Prostate gland (tissue), 2 donors: ENCODE data around the gene MAGI2. TPM values are rescaled to one million over a fixed set of nuclear protein-coding genes. Genes with fewer than 3 reads are reported as not detected.

ENCODE experiments used
- DNase-seq: peaks from one replicate; pipeline ENCODE4 v3.0.0-alpha.2; 2019; ENCODE audit warnings: low spot score
- H3K27ac ChIP-seq, 2 donors: fragments of 200-600 bp; sonication (generic); 2 replicates each; pipeline ENCODE4 v1.5.1; 2017 to 2019
- H3K27me3 ChIP-seq: fragments of 200-600 bp; sonication (generic); replicated peaks from 2 replicates; pipeline ENCODE4 v1.5.1; 2019; ENCODE audit not compliant: insufficient read depth
- H3K36me3 ChIP-seq, 2 donors: fragments of 200-600 bp; sonication (generic); 1 replicate in 1 of 2; 2 replicates in 1 of 2; pipeline versions ENCODE4 v1.5.1 to v1.8.1; 2017 to 2019
- H3K4me1 ChIP-seq: fragments of 200-600 bp; sonication (generic); replicated peaks from 2 replicates; pipeline ENCODE4 v1.5.1; 2019
- H3K4me3 ChIP-seq, 2 donors: fragments of 200-600 bp; sonication (generic); 2 replicates each; pipeline ENCODE4 v1.5.1; 2017 to 2019
- H3K9me3 ChIP-seq: fragments of 200-600 bp; sonication (generic); 2 replicates; pipeline ENCODE4 v1.5.1; 2017
- CTCF ChIP-seq, 4 experiments: fragments of 200-600 bp in 2 of 4; fragments of 450-650 bp in 2 of 4; sonication (generic) in 2 of 4; IDR thresholded peaks; 1 replicate in 3 of 4; 2 replicates in 1 of 4; pipeline ENCODE4 v1.5.1; 2016 to 2019; ENCODE audit warnings: antibody characterized with exemption in 4 of 4, mild to moderate bottlenecking in 2 of 4, moderate library complexity in 2 of 4
- POLR2A ChIP-seq: fragments of 450-650 bp; IDR thresholded peaks from one replicate; pipeline ENCODE4 v1.6.1; 2016; ENCODE audit warnings: antibody characterized with exemption, mild to moderate bottlenecking
- POLR2AphosphoS5 ChIP-seq: sonication (generic); formaldehyde crosslinking; IDR thresholded peaks from one replicate; pipeline ENCODE4 v1.6.1; 2017; ENCODE audit warnings: antibody characterized with exemption
- WGBS: methylation state at CpG from one replicate; pipeline ENCODE4 v1.1.5; 2018; 5-methylcytosine and 5-hydroxymethylcytosine counted together
- intact Hi-C: fragments of 100-400 bp; cut with DNase I; formaldehyde crosslinking; loops from one replicate; pipeline ENCODE4 v1.14.2; 2022
- total RNA-seq, 2 donors: library from RNA; depleted of rRNA; stranded (reverse); fragments of >200 nt; gene quantifications; one replicate each; pipeline ENCODE4 v1.1.0, GENCODE V29; 2016

The MAGI2 gene
- total RNA-seq, 2 donors from 2014 or later = 27.1 to 31.3 TPM

DNA sequence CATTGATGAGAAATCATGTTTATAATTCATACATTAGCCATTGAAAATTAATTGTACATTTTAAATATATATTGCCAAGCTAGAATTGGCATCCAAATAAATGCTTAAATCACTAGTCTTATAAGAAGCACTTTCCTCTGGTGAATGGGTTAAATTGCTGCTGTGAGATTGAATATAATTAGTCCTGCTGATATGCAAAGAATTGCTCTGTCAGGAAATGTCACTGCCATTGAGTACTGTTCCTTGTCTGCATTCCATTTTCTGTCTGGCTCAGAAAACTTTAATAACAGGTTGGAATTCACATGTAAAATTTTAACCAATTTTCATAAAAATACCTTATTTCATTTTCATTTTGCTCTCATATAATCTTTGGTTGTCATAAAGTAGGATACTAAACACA, 589.1 kb downstream of the MAGI2 start:
- Histone ChIP-seq H3K4me3 (no peak overlapping the region), H3K36me3 (no peaks in the 10 kb centered on the region), H3K9me3 (no peaks in the 10 kb centered on the region), H3K4me1 (no peaks in the 10 kb centered on the region), H3K27me3 (no peaks in the 10 kb centered on the region), H3K27ac (no peak overlapping the region)
- TF ChIP-seq CTCF (IDR thresholded peaks at IDR 0.05) (no peak), POLR2AphosphoS5 (no peak), POLR2A (no peak)
- DNase-seq = no peak
- intact Hi-C loops = no loop called here

DNA sequence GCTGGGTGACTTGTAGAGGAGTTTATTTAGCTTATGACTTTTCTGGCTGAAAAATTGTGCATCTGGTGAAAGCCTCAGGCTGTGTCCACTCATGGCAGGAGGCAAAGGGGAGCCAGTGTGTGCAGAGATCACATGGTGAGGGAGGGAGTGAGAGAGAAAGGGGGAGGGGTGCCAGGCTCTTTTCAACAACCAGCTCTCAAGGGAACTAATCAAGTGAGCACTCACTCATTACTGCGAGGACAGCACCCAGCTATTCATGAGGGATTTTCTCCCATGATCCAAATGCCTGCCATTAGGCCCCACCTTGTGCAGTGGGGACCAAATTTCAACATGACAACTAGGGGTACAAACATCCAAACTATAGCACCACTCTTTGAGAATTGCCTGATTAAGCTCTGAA, 590.2 kb downstream of the MAGI2 start:
- Histone ChIP-seq H3K4me1 (no peaks in the 10 kb centered on the region), H3K9me3 (no peaks in the 10 kb centered on the region), H3K27me3 (no peaks in the 10 kb centered on the region), H3K4me3 (no peak overlapping the region), H3K27ac (no peak overlapping the region), H3K36me3 (no peaks in the 10 kb centered on the region)
- DNase-seq = no peak
- intact Hi-C loops = no loop called here
- TF ChIP-seq POLR2A (no peak), POLR2AphosphoS5 (no peak), CTCF (IDR thresholded peaks at IDR 0.05) (no peak)
- 69% methylated on average over 1 of the region's 1 CpG for WGBS

DNA sequence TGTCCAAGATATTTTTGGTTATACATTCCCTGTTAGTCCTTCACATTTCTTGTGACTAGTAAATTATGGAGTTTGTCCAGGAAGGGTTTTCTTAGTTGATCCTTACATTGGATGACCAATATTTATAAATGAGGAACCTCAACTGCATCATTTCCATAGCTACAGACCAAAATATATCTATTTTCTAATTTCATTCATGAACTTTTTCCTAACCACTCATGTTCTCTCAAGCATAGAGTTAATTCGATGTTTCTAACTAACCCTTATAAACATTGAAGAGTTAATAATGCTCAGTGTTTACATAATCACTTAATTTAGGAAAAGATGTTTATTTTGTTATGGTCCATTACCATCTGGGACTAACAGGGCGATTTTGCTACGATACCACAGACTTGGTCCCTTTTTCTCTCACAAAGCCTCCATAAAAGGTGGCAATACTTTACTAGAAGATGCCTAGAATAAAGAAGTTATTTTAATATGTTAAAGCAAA, 591.0 kb downstream of the MAGI2 start:
- DNase-seq = no peak
- WGBS = 40% methylated on average over 3 of the region's 3 CpGs
- intact Hi-C loops = no loop called here
- no peaks in the 10 kb centered on the region for H3K36me3 ChIP-seq
- no peaks in the 10 kb centered on the region for H3K4me1 ChIP-seq
- H3K27ac ChIP-seq = no peak overlapping the region
- no peaks in the 10 kb centered on the region for H3K27me3 ChIP-seq
- H3K9me3 ChIP-seq = no peaks in the 10 kb centered on the region
- TF ChIP-seq POLR2A (no peak), POLR2AphosphoS5 (no peak), CTCF (IDR thresholded peaks at IDR 0.05) (no peak)
- no peak overlapping the region for H3K4me3 ChIP-seq

- Histone ChIP-seq H3K4me1 (no peaks in the 10 kb centered on the region), H3K4me3 (no peak overlapping the region), H3K36me3 (no peaks in the 10 kb centered on the region), H3K27ac (no peak overlapping the region), H3K27me3 (no peaks in the 10 kb centered on the region), H3K9me3 (no peaks in the 10 kb centered on the region)
- intact Hi-C loops = no loop called here
- WGBS = 54% methylated on average over 6 of the region's 6 CpGs
- TF ChIP-seq CTCF (IDR thresholded peaks at IDR 0.05) (no peak), POLR2A (no peak), POLR2AphosphoS5 (no peak)
- DNase-seq = no peak
Observed at GRCh38 chr7:78852951-78853350, 600.5 kb downstream of the MAGI2 start.

DNA sequence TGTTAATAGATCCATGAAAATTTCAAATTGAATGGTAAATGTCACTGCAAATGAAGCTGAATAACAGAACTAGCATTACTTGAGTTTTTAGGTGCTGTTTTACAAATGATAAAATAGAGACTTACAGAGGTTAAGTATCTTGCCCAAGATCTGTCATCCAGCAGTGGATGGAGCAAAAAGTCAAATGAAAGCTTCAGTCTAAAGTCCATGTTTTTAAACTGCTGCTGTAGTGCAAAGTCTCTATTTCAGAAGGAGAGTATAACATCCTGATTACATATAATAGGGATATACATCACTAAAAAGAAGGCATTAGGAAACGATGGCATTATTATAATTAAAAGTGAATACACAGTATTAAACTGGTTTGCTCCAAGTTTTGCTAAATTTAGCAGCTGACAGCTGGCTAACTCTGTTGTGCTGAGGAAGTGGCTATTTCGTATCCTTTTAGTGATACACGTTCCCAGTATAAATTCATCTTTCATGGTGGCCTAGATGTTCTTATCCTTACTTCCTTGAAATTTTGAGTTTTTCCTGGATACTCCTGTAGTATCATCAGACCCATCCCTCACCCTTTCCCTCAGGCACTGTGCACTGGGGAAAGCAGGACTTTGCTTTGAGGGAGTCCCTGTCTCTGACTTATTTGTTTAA, 603.2 kb downstream of the MAGI2 start:
- H3K27me3 ChIP-seq = no peaks in the 10 kb centered on the region
- intact Hi-C loops = no loop called here
- no peaks in the 10 kb centered on the region for H3K4me1 ChIP-seq
- 55% methylated on average over 3 of the region's 3 CpGs for WGBS
- H3K9me3 ChIP-seq = no peaks in the 10 kb centered on the region
- no peaks in the 10 kb centered on the region for H3K36me3 ChIP-seq
- DNase-seq = no peak
- H3K27ac ChIP-seq = no peak overlapping the region
- TF ChIP-seq CTCF (IDR thresholded peaks at IDR 0.05) (no peak), POLR2A (no peak), POLR2AphosphoS5 (no peak)
- no peak overlapping the region for H3K4me3 ChIP-seq
